ENCODE results near the gene SON.
A peak's percentile ranks its signal among the peaks of the same experiment; 100 is the strongest.

Gene SON

GRCh38 chr21:33551664-33552063, 8.8 kb downstream of the SON start:
- H3K4me3 ChIP-seq (replicated peaks; ENCODE audit: insufficient read depth, low read length) = no peak overlapping the region
- no peak for TF ChIP-seq SPI1 (IDR thresholded peaks at IDR 0.05; ENCODE audit: borderline replicate concordance, low read depth)
- TF ChIP-seq POLR2AphosphoS5 (IDR thresholded peaks at IDR 0.05; ENCODE audit: low read depth) = no peak
- TF ChIP-seq, protein P1, sequence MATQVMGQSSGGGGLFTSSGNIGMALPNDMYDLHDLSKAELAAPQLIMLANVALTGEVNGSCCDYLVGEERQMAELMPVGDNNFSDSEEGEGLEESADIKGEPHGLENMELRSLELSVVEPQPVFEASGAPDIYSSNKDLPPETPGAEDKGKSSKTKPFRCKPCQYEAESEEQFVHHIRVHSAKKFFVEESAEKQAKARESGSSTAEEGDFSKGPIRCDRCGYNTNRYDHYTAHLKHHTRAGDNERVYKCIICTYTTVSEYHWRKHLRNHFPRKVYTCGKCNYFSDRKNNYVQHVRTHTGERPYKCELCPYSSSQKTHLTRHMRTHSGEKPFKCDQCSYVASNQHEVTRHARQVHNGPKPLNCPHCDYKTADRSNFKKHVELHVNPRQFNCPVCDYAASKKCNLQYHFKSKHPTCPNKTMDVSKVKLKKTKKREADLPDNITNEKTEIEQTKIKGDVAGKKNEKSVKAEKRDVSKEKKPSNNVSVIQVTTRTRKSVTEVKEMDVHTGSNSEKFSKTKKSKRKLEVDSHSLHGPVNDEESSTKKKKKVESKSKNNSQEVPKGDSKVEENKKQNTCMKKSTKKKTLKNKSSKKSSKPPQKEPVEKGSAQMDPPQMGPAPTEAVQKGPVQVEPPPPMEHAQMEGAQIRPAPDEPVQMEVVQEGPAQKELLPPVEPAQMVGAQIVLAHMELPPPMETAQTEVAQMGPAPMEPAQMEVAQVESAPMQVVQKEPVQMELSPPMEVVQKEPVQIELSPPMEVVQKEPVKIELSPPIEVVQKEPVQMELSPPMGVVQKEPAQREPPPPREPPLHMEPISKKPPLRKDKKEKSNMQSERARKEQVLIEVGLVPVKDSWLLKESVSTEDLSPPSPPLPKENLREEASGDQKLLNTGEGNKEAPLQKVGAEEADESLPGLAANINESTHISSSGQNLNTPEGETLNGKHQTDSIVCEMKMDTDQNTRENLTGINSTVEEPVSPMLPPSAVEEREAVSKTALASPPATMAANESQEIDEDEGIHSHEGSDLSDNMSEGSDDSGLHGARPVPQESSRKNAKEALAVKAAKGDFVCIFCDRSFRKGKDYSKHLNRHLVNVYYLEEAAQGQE (IDR thresholded peaks at IDR 0.05; ENCODE audit: insufficient replicate concordance, low read depth) = no peak
- TF ChIP-seq GABPA (IDR thresholded peaks at IDR 0.05; ENCODE audit: low read depth) = no peak
- TF ChIP-seq, protein P2, sequence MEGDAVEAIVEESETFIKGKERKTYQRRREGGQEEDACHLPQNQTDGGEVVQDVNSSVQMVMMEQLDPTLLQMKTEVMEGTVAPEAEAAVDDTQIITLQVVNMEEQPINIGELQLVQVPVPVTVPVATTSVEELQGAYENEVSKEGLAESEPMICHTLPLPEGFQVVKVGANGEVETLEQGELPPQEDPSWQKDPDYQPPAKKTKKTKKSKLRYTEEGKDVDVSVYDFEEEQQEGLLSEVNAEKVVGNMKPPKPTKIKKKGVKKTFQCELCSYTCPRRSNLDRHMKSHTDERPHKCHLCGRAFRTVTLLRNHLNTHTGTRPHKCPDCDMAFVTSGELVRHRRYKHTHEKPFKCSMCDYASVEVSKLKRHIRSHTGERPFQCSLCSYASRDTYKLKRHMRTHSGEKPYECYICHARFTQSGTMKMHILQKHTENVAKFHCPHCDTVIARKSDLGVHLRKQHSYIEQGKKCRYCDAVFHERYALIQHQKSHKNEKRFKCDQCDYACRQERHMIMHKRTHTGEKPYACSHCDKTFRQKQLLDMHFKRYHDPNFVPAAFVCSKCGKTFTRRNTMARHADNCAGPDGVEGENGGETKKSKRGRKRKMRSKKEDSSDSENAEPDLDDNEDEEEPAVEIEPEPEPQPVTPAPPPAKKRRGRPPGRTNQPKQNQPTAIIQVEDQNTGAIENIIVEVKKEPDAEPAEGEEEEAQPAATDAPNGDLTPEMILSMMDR (IDR thresholded peaks at IDR 0.05; ENCODE audit: insufficient read depth, low read length) = no peak
- DNase-seq (ENCODE audit: low read depth in 1 of 2, low spot score in 1 of 2) = no peak
- H3K27ac ChIP-seq (replicated peaks) = no peak overlapping the region
- no peaks in the 10 kb centered on the region for H3K27me3 ChIP-seq (ENCODE audit: insufficient read depth, poor library complexity, severe bottlenecking)

- DNase-seq (ENCODE audit: low read depth in 1 of 2, low spot score in 1 of 2) = no peak
- TF ChIP-seq, protein P2 (IDR thresholded peaks at IDR 0.05; ENCODE audit: insufficient read depth, low read length) = no peak
- no peak for TF ChIP-seq SPI1 (IDR thresholded peaks at IDR 0.05; ENCODE audit: borderline replicate concordance, low read depth)
- peak; percentile 45 for TF ChIP-seq POLR2AphosphoS5 (IDR thresholded peaks at IDR 0.05; ENCODE audit: low read depth)
- TF ChIP-seq, protein P1 (IDR thresholded peaks at IDR 0.05; ENCODE audit: insufficient replicate concordance, low read depth) = no peak
- TF ChIP-seq GABPA (IDR thresholded peaks at IDR 0.05; ENCODE audit: low read depth) = no peak
These were observed 9.5 kb downstream of the SON start for GRCh38 chr21:33552093-33552998.

GRCh38 chr21:33552999-33553598, 10.3 kb downstream of the SON start:
- Histone ChIP-seq H3K4me3 (replicated peaks; ENCODE audit: insufficient read depth, low read length) (no peak overlapping the region), H3K27ac (replicated peaks) (no peak overlapping the region), H3K27me3 (ENCODE audit: insufficient read depth, poor library complexity, severe bottlenecking) (no peaks in the 10 kb centered on the region)
- TF ChIP-seq, protein P1 (IDR thresholded peaks at IDR 0.05; ENCODE audit: insufficient replicate concordance, low read depth) = no peak
- TF ChIP-seq, protein P2 (IDR thresholded peaks at IDR 0.05; ENCODE audit: insufficient read depth, low read length) = no peak
- no peak; the same call in 1 of the 2 replicates for TF ChIP-seq POLR2AphosphoS5 (IDR thresholded peaks at IDR 0.05; ENCODE audit: low read depth)
- TF ChIP-seq SPI1 (IDR thresholded peaks at IDR 0.05; ENCODE audit: borderline replicate concordance, low read depth) = no peak
- no peak for TF ChIP-seq GABPA (IDR thresholded peaks at IDR 0.05; ENCODE audit: low read depth)
- no peak for DNase-seq (ENCODE audit: low read depth in 1 of 2, low spot score in 1 of 2)

More at GRCh38 chr21:33552093-33552998, 9.5 kb downstream of the SON start:
- Histone ChIP-seq H3K4me3 (replicated peaks; ENCODE audit: insufficient read depth, low read length) (no peak overlapping the region), H3K27me3 (ENCODE audit: insufficient read depth, poor library complexity, severe bottlenecking) (no peaks in the 10 kb centered on the region), H3K27ac (replicated peaks) (no peak overlapping the region)
